ENCODE data around the gene PRKCE.

- TF ChIP-seq CTCF (IDR thresholded peaks at IDR 0.05): no peak
- no peak for TF ChIP-seq POLR2A (IDR thresholded peaks at IDR 0.05)
Observed at GRCh38 chr2:45617496-45617895, 34.0 kb upstream of the PRKCE start.
